Panc1 (cell line): ENCODE measurements around the gene ADGRD1. TPM values are rescaled to one million over a fixed set of nuclear protein-coding genes. Genes with fewer than 3 reads are reported as not detected.

ENCODE experiments used
- ATAC-seq: fragments of 200-7000 bp; cut with Tn5 transposase; 2 replicates; pipeline ENCODE4 v1.9.1; 2020; ENCODE audit warnings: mild to moderate bottlenecking, moderate library complexity
- BruUV-seq: library from RNA; stranded (reverse); fragments of 400-500 nt; replicated peaks from 2 replicates; lab custom pipeline; 2021; lab: Mats Ljungman, UMichigan
- CTCF ChIA-PET: fragments of 300-600 bp; sonication (Branson Sonifier 250); formaldehyde crosslinking; loops from one replicate; lab custom pipeline; 2022; ENCODE audit warnings: antibody characterized with exemption; lab: Charles Lee
- POLR2A ChIA-PET: fragments of 300-600 bp; sonication (Branson Sonifier 250); formaldehyde crosslinking; loops from one replicate; lab custom pipeline; 2022; ENCODE audit warnings: antibody characterized with exemption; lab: Charles Lee
- DNase-seq: peaks from one replicate; pipeline ENCODE4 v3.0.0-alpha.2; 2010; ENCODE audit warnings: low read depth, low spot score
- H3K27ac ChIP-seq: 2 replicates; pipeline ENCODE4 v1.5.1; 2011; ENCODE audit warnings: mild to moderate bottlenecking, low read length, inconsistent platforms
- H3K27me3 ChIP-seq: fragments of 200-500 bp; sonication (Bioruptor generic); 2 replicates; pipeline ENCODE4 v1.6.0; 2014; ENCODE audit warnings: low read length, inconsistent platforms; ENCODE audit not compliant: control insufficient read depth, insufficient read depth
- H3K36me3 ChIP-seq: fragments of 200-500 bp; sonication (Bioruptor generic); 2 replicates; pipeline ENCODE4 v1.5.1; 2014; ENCODE audit warnings: inconsistent platforms, mild to moderate bottlenecking, low read length, moderate library complexity; ENCODE audit not compliant: control insufficient read depth, insufficient read depth
- H3K4me1 ChIP-seq: 2 replicates; pipeline ENCODE4 v1.5.1; 2011; ENCODE audit warnings: inconsistent platforms, mild to moderate bottlenecking, low read length, moderate library complexity; ENCODE audit not compliant: control insufficient read depth, insufficient read depth
- H3K4me3 ChIP-seq, 2 experiments: 2 replicates each; pipeline ENCODE4 v1.5.1; 2011 to 2012; ENCODE audit warnings: low read depth in 2 of 2, low read length in 2 of 2, mild to moderate bottlenecking in 2 of 2, inconsistent platforms in 1 of 2, moderate library complexity in 1 of 2
- H3K9me3 ChIP-seq: fragments of 200-500 bp; sonication (Bioruptor generic); 2 replicates; pipeline ENCODE4 v1.5.1; 2014; ENCODE audit warnings: low read depth, mild to moderate bottlenecking, inconsistent platforms, low read length, moderate library complexity; ENCODE audit not compliant: control insufficient read depth, insufficient read depth
- CTCF ChIP-seq: fragments of 450-650 bp; IDR thresholded peaks from 2 replicates; pipeline ENCODE4 v1.5.1; 2017; ENCODE audit warnings: mild to moderate bottlenecking
- POLR2AphosphoS5 ChIP-seq: IDR thresholded peaks from 2 replicates; pipeline ENCODE4 v1.6.1; 2012; ENCODE audit warnings: mild to moderate bottlenecking, low read depth, low read length, moderate library complexity
- REST ChIP-seq, 2 experiments: IDR thresholded peaks; 2 replicates each; pipeline ENCODE4 v1.6.1; 2011 to 2012; ENCODE audit warnings: low read depth in 2 of 2, control low read depth in 1 of 2, low read length in 1 of 2, mild to moderate bottlenecking in 1 of 2, moderate library complexity in 1 of 2; ENCODE audit not compliant: insufficient read depth in 1 of 2
- SIN3A ChIP-seq: IDR thresholded peaks from 2 replicates; pipeline ENCODE4 v1.6.1; 2012; ENCODE audit warnings: low read depth, mild to moderate bottlenecking, low read length, moderate library complexity, borderline replicate concordance; ENCODE audit not compliant: insufficient read depth
- TCF7L2 ChIP-seq: IDR thresholded peaks from 2 replicates; pipeline ENCODE4 v1.6.1; 2011; ENCODE audit warnings: mild to moderate bottlenecking, low read depth, low read length, inconsistent platforms
- in situ Hi-C: cut with HindIII; loops from 2 replicates; pipeline ENCODE4 v1.10.0; 2016; ENCODE audit warnings: low sequenced_read_pairs, low pct_unique_long_range_greater_than_20kb
- intact Hi-C: fragments of 100-400 bp; cut with micrococcal nuclease; formaldehyde crosslinking; loops from one replicate; pipeline ENCODE4 v1.10.0; 2022; ENCODE audit not compliant: unreplicated experiment
- total RNA-seq: library from RNA; stranded (reverse); gene quantifications from one replicate; pipeline ENCODE4 v1.2.1, GENCODE V29; 2021; ENCODE audit not compliant: unreplicated experiment

The ADGRD1 gene
- total RNA-seq, 1 experiment from 2014 or later = 0.21 TPM

- BruUV-seq = no TSS peak
- H3K4me1 ChIP-seq = no peaks in the 10 kb centered on the region
- intact Hi-C loops = no loop called here
- H3K36me3 ChIP-seq = no peaks in the 10 kb centered on the region
- DNase-seq = no peak
- H3K9me3 ChIP-seq = no peaks in the 10 kb centered on the region
- H3K27me3 ChIP-seq = no peaks in the 10 kb centered on the region
- ChIA-PET POLR2A (no interaction called here), CTCF (interaction anchor here (0.6 kb wide), 1 partner anchor 1029 kb away, joined by 3 read pairs; no protein-coding TSS in a partner anchor)
- H3K27ac ChIP-seq = no peak overlapping the region
- in situ Hi-C loops = no loop called here
- no peak for TF ChIP-seq SIN3A
- TF ChIP-seq POLR2AphosphoS5 = no peak
- no peak for TF ChIP-seq CTCF
- TF ChIP-seq REST (IDR thresholded peaks at IDR 0.05; ENCODE audit: insufficient read depth in 1 of 2, low read depth in 2 of 2, low read length in 1 of 2) = no peak
- no peak for TF ChIP-seq TCF7L2
- ATAC-seq = peak; percentile 41; the same call in 1 of the 2 replicates
- no peak overlapping the region for H3K4me3 ChIP-seq
These were observed 93.4 kb downstream of the ADGRD1 start for GRCh38 chr12:131046813-131047788.

GRCh38 chr12:131047789-131048610 is 94.3 kb downstream of the ADGRD1 start:
- H3K27me3 ChIP-seq = no peaks in the 10 kb centered on the region
- H3K4me1 ChIP-seq = no peaks in the 10 kb centered on the region
- ChIA-PET POLR2A (no interaction called here), CTCF (interaction anchor here (0.6 kb wide), 1 partner anchor 1030 kb away, joined by 3 read pairs; no protein-coding TSS in a partner anchor)
- BruUV-seq = no TSS peak
- DNase-seq (no peak), ATAC-seq (peak; percentile 28; the same call in 1 of the 2 replicates)
- intact Hi-C loops (no loop called here), in situ Hi-C loops (no loop called here)
- no peaks in the 10 kb centered on the region for H3K9me3 ChIP-seq
- TF ChIP-seq CTCF = no peak
- TF ChIP-seq SIN3A = no peak
- TF ChIP-seq POLR2AphosphoS5 = no peak
- TF ChIP-seq REST (IDR thresholded peaks at IDR 0.05; ENCODE audit: insufficient read depth in 1 of 2, low read depth in 2 of 2, low read length in 1 of 2) = no peak
- no peak for TF ChIP-seq TCF7L2
- no peak overlapping the region for H3K4me3 ChIP-seq
- H3K36me3 ChIP-seq = no peaks in the 10 kb centered on the region
- H3K27ac ChIP-seq = no peak overlapping the region
